Measurements from ENCODE around the gene HPGD.

The HPGD gene

GRCh38 chr4:174474457-174475075 is 47.7 kb downstream of the HPGD start:
- DNase-seq (ENCODE audit: low read depth) = peak; percentile 4

DNA sequence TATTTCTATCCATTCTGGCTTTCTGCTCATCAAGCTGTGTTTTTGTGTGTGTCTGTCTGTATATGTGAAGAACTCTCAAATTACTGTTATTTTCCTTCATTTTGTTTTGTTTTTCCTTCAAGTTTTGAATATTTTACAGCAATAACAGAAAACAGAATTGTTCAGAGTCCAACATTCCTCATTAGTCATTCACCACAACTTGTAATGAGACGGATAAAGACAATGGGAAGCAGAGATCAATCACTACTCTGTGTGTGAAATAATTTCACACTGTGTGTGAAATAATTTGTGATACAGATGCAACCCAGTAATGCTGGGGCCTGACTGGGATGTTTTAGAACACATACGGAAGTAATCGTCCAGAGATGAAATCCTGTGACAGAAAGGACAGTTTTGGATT is 55.2 kb downstream of the HPGD start:
- peak; percentile 29 for DNase-seq (ENCODE audit: low read depth)

- DNase-seq (ENCODE audit: low read depth) = no peak
Observed at GRCh38 chr4:174464949-174465348, 57.3 kb downstream of the HPGD start.

- no peak for DNase-seq (ENCODE audit: low read depth)
Observed at GRCh38 chr4:174461466-174462106, 60.7 kb downstream of the HPGD start.

DNA sequence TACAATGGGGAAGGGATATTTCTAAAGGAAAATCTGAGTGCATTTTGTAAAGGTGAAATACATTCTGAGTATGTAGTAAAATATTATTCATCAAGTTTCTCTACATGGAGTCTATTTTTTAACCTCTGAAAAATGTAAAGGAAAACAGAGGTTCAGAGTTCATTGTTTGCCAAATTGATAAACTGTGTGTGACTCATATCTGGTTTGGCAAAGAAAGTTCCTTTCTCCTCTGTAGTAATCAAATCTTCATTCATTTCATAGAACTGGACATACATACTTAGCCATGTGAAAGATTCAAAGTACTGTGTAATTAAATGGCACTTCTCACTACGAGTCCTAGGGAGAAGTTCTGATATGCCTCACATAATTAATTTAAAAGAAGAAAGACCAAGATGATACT is 61.6 kb downstream of the HPGD start:
- no peak for DNase-seq (ENCODE audit: low read depth)

- no peak for DNase-seq (ENCODE audit: low read depth)
Observed at GRCh38 chr4:174457468-174457867, 64.8 kb downstream of the HPGD start.

GRCh38 chr4:174454815-174455473 is 67.3 kb downstream of the HPGD start:
- no peak for DNase-seq (ENCODE audit: low read depth)

GRCh38 chr4:174451718-174452296 is 70.5 kb downstream of the HPGD start:
- peak; percentile 27 for DNase-seq (ENCODE audit: low read depth)

DNA sequence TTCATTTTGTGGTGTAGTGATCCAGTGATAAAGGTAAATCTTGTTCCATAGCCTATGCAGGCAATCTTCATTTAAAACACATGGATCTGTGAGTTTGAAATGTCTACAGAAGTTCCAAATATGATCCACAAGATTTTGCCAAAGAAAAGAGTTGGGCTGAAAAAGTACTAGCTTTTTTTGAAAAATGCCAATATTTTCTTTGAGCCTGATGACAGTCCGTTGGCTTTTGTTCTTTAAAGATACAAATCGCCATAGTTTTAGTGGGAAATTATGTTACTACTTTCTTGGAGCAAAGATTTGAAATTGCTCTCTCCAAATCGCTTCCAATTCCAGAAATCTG is 71.5 kb downstream of the HPGD start:
- DNase-seq (ENCODE audit: low read depth) = no peak

- peak; percentile 8 for DNase-seq (ENCODE audit: low read depth)
Observed at GRCh38 chr4:174449944-174450785, 72.1 kb downstream of the HPGD start.

DNA sequence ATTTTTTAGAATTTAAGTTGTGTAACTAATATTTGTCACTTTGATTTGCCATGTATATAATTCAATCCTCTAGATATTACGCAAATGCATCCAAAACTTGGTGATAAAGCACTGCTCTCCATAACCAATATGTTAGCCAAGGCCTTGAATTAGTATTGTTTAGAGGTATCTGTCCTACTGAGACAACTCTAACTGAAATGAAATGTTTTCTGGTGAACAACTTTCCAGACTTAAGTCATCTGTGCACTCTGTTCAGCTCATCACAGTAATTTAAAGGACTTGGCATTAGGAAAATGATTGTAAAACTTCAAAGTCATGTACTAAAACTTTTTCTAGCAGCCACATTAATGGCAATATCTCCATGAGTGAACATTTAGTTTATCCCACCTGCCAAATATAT is 73.1 kb downstream of the HPGD start:
- no peak for DNase-seq (ENCODE audit: low read depth)

- no peak for DNase-seq (ENCODE audit: low read depth)
Observed at GRCh38 chr4:174444390-174444789, 77.9 kb downstream of the HPGD start.

Data from amniotic epithelial cell (primary cell).